Neural cell (in vitro differentiated cells): ENCODE data around the gene TMEM131L. TPM values are rescaled to one million over a fixed set of nuclear protein-coding genes. Genes with fewer than 3 reads are reported as not detected.

ENCODE experiments used
- H2AFZ ChIP-seq: fragments of 200-600, 300-800 bp; sonication (generic), shearing (Covaris generic); 2 replicates; pipeline ENCODE4 v1.6.0; 2014; ENCODE audit warnings: low read depth, mild to moderate bottlenecking, antibody characterized with exemption, low read length, moderate library complexity
- H3F3A ChIP-seq: fragments of 200-600 bp; shearing (Covaris generic); 2 replicates; pipeline ENCODE4 v1.6.1; 2016; ENCODE audit warnings: mild to moderate bottlenecking, moderate library complexity, mixed read lengths, antibody characterized with exemption, low read length; ENCODE audit not compliant: insufficient read depth, poor library complexity, severe bottlenecking
- H3K27ac ChIP-seq: fragments of 200-600, 300-800 bp; sonication (generic), shearing (Covaris generic); 2 replicates; pipeline ENCODE4 v1.5.1; 2014; ENCODE audit warnings: mild to moderate bottlenecking, low read length, moderate library complexity
- H3K27me3 ChIP-seq: fragments of 300-800, 200-600 bp; sonication (generic), shearing (Covaris generic); 2 replicates; pipeline ENCODE4 v1.6.0; 2014; ENCODE audit warnings: mild to moderate bottlenecking, low read depth, low read length, moderate library complexity; ENCODE audit not compliant: insufficient read depth
- H3K36me3 ChIP-seq: fragments of 300-800, 200-600 bp; sonication (generic), shearing (Covaris generic); 2 replicates; pipeline ENCODE4 v1.5.1; 2014; ENCODE audit warnings: mild to moderate bottlenecking, antibody characterized with exemption, low read length, moderate library complexity; ENCODE audit not compliant: insufficient read depth
- H3K4me2 ChIP-seq: fragments of 300-800, 200-600 bp; sonication (generic), shearing (Covaris generic); 2 replicates; pipeline ENCODE4 v1.6.0; 2014; ENCODE audit warnings: mild to moderate bottlenecking, low read length
- H3K4me3 ChIP-seq: fragments of 300-800, 200-600 bp; sonication (generic), shearing (Covaris generic); 2 replicates; pipeline ENCODE4 v1.5.1; 2014; ENCODE audit warnings: mild to moderate bottlenecking, low read length, moderate library complexity
- H3K79me2 ChIP-seq: fragments of 200-600 bp; shearing (Covaris generic); replicated peaks from 2 replicates; pipeline ENCODE4 v1.6.0; 2014; ENCODE audit warnings: mild to moderate bottlenecking, low read length, moderate library complexity; ENCODE audit not compliant: insufficient read depth
- H3K9ac ChIP-seq: fragments of 300-800, 200-600 bp; sonication (generic), shearing (Covaris generic); 2 replicates; pipeline ENCODE4 v1.6.1; 2016; ENCODE audit warnings: mild to moderate bottlenecking, low read length, mixed read lengths
- H3K9me2 ChIP-seq: fragments of 200-600 bp; shearing (Covaris generic); 2 replicates; pipeline ENCODE4 v1.6.1; 2016; ENCODE audit warnings: mild to moderate bottlenecking, low read length, mixed read lengths; ENCODE audit not compliant: insufficient read depth
- H3K9me3 ChIP-seq: fragments of 200-600, 300-800 bp; sonication (generic), shearing (Covaris generic); 2 replicates; pipeline ENCODE4 v1.6.1; 2016; ENCODE audit warnings: mild to moderate bottlenecking, mixed run types, low read length, moderate library complexity, mixed read lengths
- H4K20me1 ChIP-seq: fragments of 200-600 bp; shearing (Covaris generic); 2 replicates; pipeline ENCODE4 v1.6.1; 2016; ENCODE audit warnings: mild to moderate bottlenecking, mixed run types; ENCODE audit not compliant: insufficient read depth
- EP300 ChIP-seq: fragments of 450-650 bp; conservative IDR thresholded peaks from 2 replicates; pipeline ENCODE4 v1.6.1; 2014; ENCODE audit warnings: antibody characterized with exemption, mild to moderate bottlenecking, moderate library complexity; ENCODE audit not compliant: poor library complexity, severe bottlenecking
- EZH2 ChIP-seq: fragments of 200-600, 300-800 bp; shearing (Covaris generic), sonication (generic); IDR thresholded peaks from 2 replicates; pipeline ENCODE4 v1.6.1; 2014; ENCODE audit warnings: antibody characterized with exemption, low read length, borderline replicate concordance, mild to moderate bottlenecking; ENCODE audit not compliant: insufficient read depth, poor library complexity, severe bottlenecking
- MXI1 ChIP-seq: fragments of 450-650 bp; conservative IDR thresholded peaks from 2 replicates; pipeline ENCODE4 v1.6.1; 2014; ENCODE audit warnings: antibody characterized with exemption, mild to moderate bottlenecking; ENCODE audit not compliant: poor library complexity, severe bottlenecking
- POLR2AphosphoS5 ChIP-seq: IDR thresholded peaks from 2 replicates; pipeline ENCODE4 v1.6.1; 2012
- RAD21 ChIP-seq: fragments of 450-650 bp; conservative IDR thresholded peaks from 2 replicates; pipeline ENCODE4 v1.6.1; 2014; ENCODE audit warnings: antibody characterized with exemption, mild to moderate bottlenecking, moderate library complexity
- SMC3 ChIP-seq: fragments of 450-650 bp; conservative IDR thresholded peaks from 2 replicates; pipeline ENCODE4 v1.6.1; 2014; ENCODE audit warnings: antibody characterized with exemption, mild to moderate bottlenecking, moderate library complexity; ENCODE audit not compliant: poor library complexity
- TAF1 ChIP-seq: IDR thresholded peaks from 2 replicates; pipeline ENCODE4 v1.6.1; 2012; ENCODE audit warnings: low read depth
- polyA plus RNA-seq: library from polyadenylated mRNA; depleted of rRNA; stranded (reverse); fragments of >200 nt; gene quantifications from 2 replicates; pipeline ENCODE4 v1.2.3, GENCODE V29; 2014
- TF ChIP-seq, protein P1 (sequence below): IDR thresholded peaks from 2 replicates; pipeline ENCODE4 v1.6.1; 2012; ENCODE audit warnings: borderline replicate concordance
- TF ChIP-seq, protein P2 (sequence below): fragments of 450-650 bp; IDR thresholded peaks from 2 replicates; pipeline ENCODE4 v1.5.1; 2014; ENCODE audit warnings: antibody characterized with exemption, mild to moderate bottlenecking, moderate library complexity; ENCODE audit not compliant: poor library complexity, severe bottlenecking

The TMEM131L gene
- polyA plus RNA-seq, 1 donor from 2014 or later: 11.1 TPM

DNA sequence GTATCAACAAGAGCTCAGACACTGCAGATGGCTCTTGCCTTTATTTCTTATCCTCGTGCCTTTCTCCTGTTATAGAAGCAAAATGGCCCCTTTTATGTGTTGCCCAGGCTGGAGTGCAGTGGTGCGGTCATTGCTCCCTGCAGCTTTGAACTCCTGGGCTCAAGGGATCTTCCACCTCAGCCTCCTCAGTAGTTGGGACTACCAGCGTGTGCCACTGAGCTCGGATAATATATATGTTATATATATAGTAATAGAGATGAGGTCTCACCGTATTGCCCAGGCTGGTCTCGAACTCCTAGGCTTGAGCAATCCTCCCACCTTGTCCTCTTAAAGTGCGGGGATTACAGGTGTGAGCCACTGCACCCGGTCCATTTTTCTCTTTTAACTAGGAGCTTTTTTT lies 79.7 kb downstream of the TMEM131L start:
- H3K27ac ChIP-seq: no peak overlapping the region
- no peak overlapping the region for H2AFZ ChIP-seq
- TF ChIP-seq POLR2AphosphoS5: no peak
- TF ChIP-seq EZH2: no peak
- TF ChIP-seq, protein P1, sequence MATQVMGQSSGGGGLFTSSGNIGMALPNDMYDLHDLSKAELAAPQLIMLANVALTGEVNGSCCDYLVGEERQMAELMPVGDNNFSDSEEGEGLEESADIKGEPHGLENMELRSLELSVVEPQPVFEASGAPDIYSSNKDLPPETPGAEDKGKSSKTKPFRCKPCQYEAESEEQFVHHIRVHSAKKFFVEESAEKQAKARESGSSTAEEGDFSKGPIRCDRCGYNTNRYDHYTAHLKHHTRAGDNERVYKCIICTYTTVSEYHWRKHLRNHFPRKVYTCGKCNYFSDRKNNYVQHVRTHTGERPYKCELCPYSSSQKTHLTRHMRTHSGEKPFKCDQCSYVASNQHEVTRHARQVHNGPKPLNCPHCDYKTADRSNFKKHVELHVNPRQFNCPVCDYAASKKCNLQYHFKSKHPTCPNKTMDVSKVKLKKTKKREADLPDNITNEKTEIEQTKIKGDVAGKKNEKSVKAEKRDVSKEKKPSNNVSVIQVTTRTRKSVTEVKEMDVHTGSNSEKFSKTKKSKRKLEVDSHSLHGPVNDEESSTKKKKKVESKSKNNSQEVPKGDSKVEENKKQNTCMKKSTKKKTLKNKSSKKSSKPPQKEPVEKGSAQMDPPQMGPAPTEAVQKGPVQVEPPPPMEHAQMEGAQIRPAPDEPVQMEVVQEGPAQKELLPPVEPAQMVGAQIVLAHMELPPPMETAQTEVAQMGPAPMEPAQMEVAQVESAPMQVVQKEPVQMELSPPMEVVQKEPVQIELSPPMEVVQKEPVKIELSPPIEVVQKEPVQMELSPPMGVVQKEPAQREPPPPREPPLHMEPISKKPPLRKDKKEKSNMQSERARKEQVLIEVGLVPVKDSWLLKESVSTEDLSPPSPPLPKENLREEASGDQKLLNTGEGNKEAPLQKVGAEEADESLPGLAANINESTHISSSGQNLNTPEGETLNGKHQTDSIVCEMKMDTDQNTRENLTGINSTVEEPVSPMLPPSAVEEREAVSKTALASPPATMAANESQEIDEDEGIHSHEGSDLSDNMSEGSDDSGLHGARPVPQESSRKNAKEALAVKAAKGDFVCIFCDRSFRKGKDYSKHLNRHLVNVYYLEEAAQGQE: no peak
- no peak for TF ChIP-seq EP300
- no peak for TF ChIP-seq TAF1
- TF ChIP-seq RAD21: no peak
- TF ChIP-seq MXI1: no peak
- TF ChIP-seq, protein P2, sequence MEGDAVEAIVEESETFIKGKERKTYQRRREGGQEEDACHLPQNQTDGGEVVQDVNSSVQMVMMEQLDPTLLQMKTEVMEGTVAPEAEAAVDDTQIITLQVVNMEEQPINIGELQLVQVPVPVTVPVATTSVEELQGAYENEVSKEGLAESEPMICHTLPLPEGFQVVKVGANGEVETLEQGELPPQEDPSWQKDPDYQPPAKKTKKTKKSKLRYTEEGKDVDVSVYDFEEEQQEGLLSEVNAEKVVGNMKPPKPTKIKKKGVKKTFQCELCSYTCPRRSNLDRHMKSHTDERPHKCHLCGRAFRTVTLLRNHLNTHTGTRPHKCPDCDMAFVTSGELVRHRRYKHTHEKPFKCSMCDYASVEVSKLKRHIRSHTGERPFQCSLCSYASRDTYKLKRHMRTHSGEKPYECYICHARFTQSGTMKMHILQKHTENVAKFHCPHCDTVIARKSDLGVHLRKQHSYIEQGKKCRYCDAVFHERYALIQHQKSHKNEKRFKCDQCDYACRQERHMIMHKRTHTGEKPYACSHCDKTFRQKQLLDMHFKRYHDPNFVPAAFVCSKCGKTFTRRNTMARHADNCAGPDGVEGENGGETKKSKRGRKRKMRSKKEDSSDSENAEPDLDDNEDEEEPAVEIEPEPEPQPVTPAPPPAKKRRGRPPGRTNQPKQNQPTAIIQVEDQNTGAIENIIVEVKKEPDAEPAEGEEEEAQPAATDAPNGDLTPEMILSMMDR: no peak
- TF ChIP-seq SMC3: no peak
- no peaks in the 10 kb centered on the region for H3F3A ChIP-seq
- H3K4me3 ChIP-seq: no peak overlapping the region
- peaks cover 15% of the 10 kb centered on the region for H3K79me2 ChIP-seq
- no peaks in the 10 kb centered on the region for H3K9me3 ChIP-seq
- no peaks in the 10 kb centered on the region for H3K36me3 ChIP-seq
- no peaks in the 10 kb centered on the region for H3K9me2 ChIP-seq
- H3K27me3 ChIP-seq: no peaks in the 10 kb centered on the region
- H4K20me1 ChIP-seq: no peaks in the 10 kb centered on the region
- H3K9ac ChIP-seq: no peak overlapping the region
- no peak overlapping the region for H3K4me2 ChIP-seq

DNA sequence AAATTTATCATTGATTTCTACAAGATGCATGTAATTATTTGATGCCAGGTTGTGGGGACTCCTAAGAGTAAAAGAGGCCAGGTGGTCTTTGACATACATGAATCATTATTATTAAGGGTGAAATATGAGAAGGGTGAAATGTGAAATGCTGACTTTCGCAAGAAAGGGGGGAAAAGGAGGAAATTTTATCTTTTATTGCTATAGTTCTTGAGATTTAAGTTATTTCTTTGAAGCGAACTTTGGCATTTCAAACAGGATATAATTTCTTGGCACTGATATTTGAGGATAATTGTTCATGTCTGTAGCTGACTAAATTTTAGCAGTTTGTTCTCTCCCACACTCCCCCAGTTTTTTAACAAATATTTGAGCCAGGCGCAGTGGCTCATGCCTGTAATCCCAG lies 80.1 kb downstream of the TMEM131L start:
- Histone ChIP-seq H3K9me3 (no peaks in the 10 kb centered on the region), H3K4me3 (no peak overlapping the region), H3K9me2 (no peaks in the 10 kb centered on the region), H3K36me3 (no peaks in the 10 kb centered on the region), H3K79me2 (peaks cover 12% of the 10 kb centered on the region), H3K27me3 (no peaks in the 10 kb centered on the region), H3F3A (no peaks in the 10 kb centered on the region), H3K27ac (no peak overlapping the region), H3K4me2 (no peak overlapping the region), H4K20me1 (no peaks in the 10 kb centered on the region), H3K9ac (no peak overlapping the region), H2AFZ (no peak overlapping the region)
- TF ChIP-seq, protein P2: no peak
- no peak for TF ChIP-seq TAF1
- no peak for TF ChIP-seq POLR2AphosphoS5
- TF ChIP-seq MXI1: no peak
- TF ChIP-seq, protein P1: no peak
- no peak for TF ChIP-seq EZH2
- no peak for TF ChIP-seq RAD21
- TF ChIP-seq EP300: no peak
- no peak for TF ChIP-seq SMC3
